Measurements from ENCODE around the gene PCDH8. TPM values are rescaled to one million over a fixed set of nuclear protein-coding genes. Genes with fewer than 3 reads are reported as not detected.

Gene PCDH8
- total RNA-seq, 6 experiments from 2014 or later = not detected

GRCh38 chr13:52892925-52893324 lies 44.5 kb upstream of the PCDH8 start:
- intact Hi-C loops (cut with DNase I) = no loop called here
- no peak for DNase-seq
- TF ChIP-seq POLR2A (IDR thresholded peaks at IDR 0.05) (no peak), CTCF (IDR thresholded peaks at IDR 0.05) (no peak)
- H3K4me1 ChIP-seq = no peaks in the 10 kb centered on the region
- no peaks in the 10 kb centered on the region for H3K27me3 ChIP-seq
- ATAC-seq = no peak
- H3K27ac ChIP-seq = no peak overlapping the region
- WGBS (ENCODE audit: insufficient coverage, low coverage, low lambda C conversion rate, missing lambda C conversion rate) = 57% methylated on average over 1 of the region's 4 CpGs
- H3K36me3 ChIP-seq = no peaks in the 10 kb centered on the region
- no peak overlapping the region for H3K4me3 ChIP-seq
- no peaks in the 10 kb centered on the region for H3K9me3 ChIP-seq

- 54% methylated on average over 5 of the region's 5 CpGs for WGBS (ENCODE audit: insufficient coverage, low coverage, low lambda C conversion rate, missing lambda C conversion rate)
- H3K27ac ChIP-seq = no peak overlapping the region
- H3K27me3 ChIP-seq = no peaks in the 10 kb centered on the region
- intact Hi-C loops (cut with DNase I) = no loop called here
- no peak for TF ChIP-seq CTCF (IDR thresholded peaks at IDR 0.05)
- no peak for TF ChIP-seq POLR2A (IDR thresholded peaks at IDR 0.05)
- H3K36me3 ChIP-seq = no peaks in the 10 kb centered on the region
- ATAC-seq (no peak), DNase-seq (no peak)
- H3K4me3 ChIP-seq = no peak overlapping the region
- H3K9me3 ChIP-seq = no peaks in the 10 kb centered on the region
- H3K4me1 ChIP-seq = no peaks in the 10 kb centered on the region
Measured at GRCh38 chr13:52891706-52892105, 43.3 kb upstream of the PCDH8 start.

DNA sequence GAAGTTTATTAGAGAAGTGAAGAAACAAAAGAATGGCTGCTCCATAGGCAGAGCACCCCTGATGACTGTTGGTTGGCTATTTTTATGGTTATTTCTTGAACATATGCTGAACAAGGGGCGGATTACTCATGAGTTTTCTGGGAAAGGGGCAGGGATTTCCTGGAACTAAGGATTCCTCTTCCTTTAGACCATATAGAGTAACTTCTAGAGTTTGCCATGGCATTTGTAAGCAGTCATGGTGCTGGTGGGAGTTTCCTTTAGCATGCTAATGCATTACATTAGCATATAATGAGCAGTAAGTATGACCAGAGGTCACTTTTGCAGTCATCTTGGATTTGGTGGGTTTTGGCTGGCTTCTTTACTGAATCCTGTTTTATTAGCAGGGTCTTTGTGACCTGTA lies 38.7 kb upstream of the PCDH8 start:
- H3K9me3 ChIP-seq = no peaks in the 10 kb centered on the region
- no peak for ATAC-seq
- no peak for DNase-seq
- H3K36me3 ChIP-seq = no peaks in the 10 kb centered on the region
- no peak overlapping the region for H3K4me3 ChIP-seq
- no peaks in the 10 kb centered on the region for H3K4me1 ChIP-seq
- TF ChIP-seq CTCF (IDR thresholded peaks at IDR 0.05) = no peak
- TF ChIP-seq POLR2A (IDR thresholded peaks at IDR 0.05) = no peak
- H3K27me3 ChIP-seq = no peaks in the 10 kb centered on the region
- H3K27ac ChIP-seq = no peak overlapping the region
- intact Hi-C loops (cut with DNase I) = no loop called here
- 27% methylated on average over 1 of the region's 1 CpG for whole genome bisulfite sequencing (ENCODE audit: insufficient coverage, low coverage, low lambda C conversion rate, missing lambda C conversion rate)

- no peaks in the 10 kb centered on the region for H3K36me3 ChIP-seq
- H3K27me3 ChIP-seq = no peaks in the 10 kb centered on the region
- H3K9me3 ChIP-seq = no peaks in the 10 kb centered on the region
- DNase-seq (no peak), ATAC-seq (no peak)
- H3K27ac ChIP-seq = no peak overlapping the region
- WGBS (ENCODE audit: insufficient coverage, low coverage, low lambda C conversion rate, missing lambda C conversion rate) = 38% methylated on average over 5 of the region's 5 CpGs
- H3K4me1 ChIP-seq = no peaks in the 10 kb centered on the region
- intact Hi-C loops (cut with DNase I) = no loop called here
- TF ChIP-seq CTCF (IDR thresholded peaks at IDR 0.05) (no peak), POLR2A (IDR thresholded peaks at IDR 0.05) (no peak)
- no peak overlapping the region for H3K4me3 ChIP-seq
Measured at GRCh38 chr13:52885141-52885540, 36.7 kb upstream of the PCDH8 start.

GRCh38 chr13:52884429-52885010 lies 36.1 kb upstream of the PCDH8 start:
- no peak for DNase-seq
- WGBS (ENCODE audit: insufficient coverage, low coverage, low lambda C conversion rate, missing lambda C conversion rate) = 29% methylated on average over 7 of the region's 7 CpGs
- ATAC-seq = no peak

More at GRCh38 chr13:52884429-52885010, 36.1 kb upstream of the PCDH8 start:
- TF ChIP-seq POLR2A (IDR thresholded peaks at IDR 0.05) = no peak
- TF ChIP-seq CTCF (IDR thresholded peaks at IDR 0.05) = no peak
- Histone ChIP-seq H3K9me3 (no peaks in the 10 kb centered on the region), H3K27ac (no peak overlapping the region), H3K4me1 (no peaks in the 10 kb centered on the region), H3K27me3 (no peaks in the 10 kb centered on the region), H3K4me3 (no peak overlapping the region), H3K36me3 (no peaks in the 10 kb centered on the region)
- intact Hi-C loops (cut with DNase I) = no loop called here

All from right lobe of liver (tissue), 6 donors.